ENCODE results near the gene IL17RA.

The IL17RA gene

DNA sequence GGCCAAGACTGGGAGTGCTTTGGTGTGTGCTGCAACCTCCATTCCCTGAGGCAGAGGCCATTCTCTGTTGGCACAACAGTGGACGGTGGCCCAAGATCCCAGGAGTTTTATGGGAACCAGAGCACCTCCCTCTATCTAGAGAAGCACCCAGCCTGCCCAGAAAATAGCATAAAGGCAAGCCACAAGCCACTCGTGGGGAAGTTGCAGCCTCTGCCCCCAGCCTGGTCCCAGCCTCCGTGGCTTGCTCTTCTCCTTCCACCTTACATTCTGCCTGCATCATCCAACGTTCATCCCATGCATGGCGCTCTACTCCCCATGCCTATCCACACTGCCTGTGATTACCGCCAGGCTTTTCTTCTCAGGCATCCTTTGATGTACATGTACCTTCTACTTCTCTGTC lies 15.8 kb downstream of the IL17RA start:
- Histone ChIP-seq H3F3A (ENCODE audit: low read depth) (peaks cover 8% of the 10 kb centered on the region; the same call in 1 of the 2 replicates), H3K9me2 (replicated peaks; ENCODE audit: low read depth, low read length) (no peaks in the 10 kb centered on the region), H4K20me1 (ENCODE audit: insufficient read depth, low read length, poor library complexity, severe bottlenecking) (peaks cover 6% of the 10 kb centered on the region), H3K9ac (ENCODE audit: low read depth, low read length, poor library complexity, severe bottlenecking) (no peak overlapping the region), H3K79me2 (ENCODE audit: insufficient read depth, low read length) (peaks cover 17% of the 10 kb centered on the region), H3K36me3 (ENCODE audit: insufficient read depth, low read length) (peaks cover 72% of the 10 kb centered on the region; the same call in 1 of the 2 replicates), H3K4me3 (ENCODE audit: low read length, poor library complexity, severe bottlenecking) (no peak overlapping the region), H2AFZ (ENCODE audit: low read length) (no peak overlapping the region), H3K4me1 (ENCODE audit: insufficient read depth, low read length, poor library complexity, severe bottlenecking) (peaks cover 29% of the 10 kb centered on the region), H3K4me2 (ENCODE audit: low read depth, low read length, poor library complexity, severe bottlenecking) (no peak overlapping the region), H3K9me3 (ENCODE audit: insufficient read depth, low read depth, low read length) (no peaks in the 10 kb centered on the region), H3K27me3 (ENCODE audit: insufficient read depth, low read length, poor library complexity, severe bottlenecking) (no peaks in the 10 kb centered on the region)
- no peak for TF ChIP-seq EZH2phosphoT487 (IDR thresholded peaks at IDR 0.05; ENCODE audit: borderline replicate concordance)
- TF ChIP-seq, protein P1, sequence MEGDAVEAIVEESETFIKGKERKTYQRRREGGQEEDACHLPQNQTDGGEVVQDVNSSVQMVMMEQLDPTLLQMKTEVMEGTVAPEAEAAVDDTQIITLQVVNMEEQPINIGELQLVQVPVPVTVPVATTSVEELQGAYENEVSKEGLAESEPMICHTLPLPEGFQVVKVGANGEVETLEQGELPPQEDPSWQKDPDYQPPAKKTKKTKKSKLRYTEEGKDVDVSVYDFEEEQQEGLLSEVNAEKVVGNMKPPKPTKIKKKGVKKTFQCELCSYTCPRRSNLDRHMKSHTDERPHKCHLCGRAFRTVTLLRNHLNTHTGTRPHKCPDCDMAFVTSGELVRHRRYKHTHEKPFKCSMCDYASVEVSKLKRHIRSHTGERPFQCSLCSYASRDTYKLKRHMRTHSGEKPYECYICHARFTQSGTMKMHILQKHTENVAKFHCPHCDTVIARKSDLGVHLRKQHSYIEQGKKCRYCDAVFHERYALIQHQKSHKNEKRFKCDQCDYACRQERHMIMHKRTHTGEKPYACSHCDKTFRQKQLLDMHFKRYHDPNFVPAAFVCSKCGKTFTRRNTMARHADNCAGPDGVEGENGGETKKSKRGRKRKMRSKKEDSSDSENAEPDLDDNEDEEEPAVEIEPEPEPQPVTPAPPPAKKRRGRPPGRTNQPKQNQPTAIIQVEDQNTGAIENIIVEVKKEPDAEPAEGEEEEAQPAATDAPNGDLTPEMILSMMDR (conservative IDR thresholded peaks at IDR 0.05; ENCODE audit: low read length), result no peak

DNA sequence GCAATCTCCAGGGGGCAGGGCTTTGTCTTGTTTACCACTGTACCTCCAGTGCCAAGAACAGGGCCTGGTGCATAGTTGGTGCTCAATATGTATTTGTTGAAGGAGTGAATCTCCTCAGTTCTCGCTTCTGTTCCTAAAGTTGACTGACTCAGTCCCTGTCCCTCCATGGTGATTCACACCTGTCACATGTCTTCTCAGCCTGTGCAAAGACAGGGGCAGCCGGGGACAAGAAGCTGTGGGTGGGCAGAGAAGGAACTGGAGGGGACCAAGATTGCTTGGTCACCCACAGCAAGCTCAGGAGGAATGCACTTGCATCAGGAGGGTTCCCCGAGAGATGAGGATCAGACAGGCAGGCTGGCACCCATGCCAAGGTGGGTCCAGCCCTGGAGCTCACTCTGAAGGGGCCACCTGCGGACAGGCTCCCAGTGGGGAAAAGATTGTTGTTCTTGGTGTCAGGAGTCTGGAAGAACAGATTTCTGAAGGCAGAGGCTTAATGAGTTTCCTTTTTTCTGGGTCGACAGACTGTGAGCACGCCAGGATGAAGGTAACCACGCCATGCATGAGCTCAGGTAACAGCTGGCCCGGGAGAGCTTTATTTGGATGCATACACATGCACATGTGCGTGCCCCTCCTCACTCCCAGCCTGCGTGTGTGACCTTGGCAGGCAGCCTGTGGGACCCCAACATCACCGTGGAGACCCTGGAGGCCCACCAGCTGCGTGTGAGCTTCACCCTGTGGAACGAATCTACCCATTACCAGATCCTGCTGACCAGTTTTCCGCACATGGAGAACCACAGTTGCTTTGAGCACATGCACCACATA lies 16.9 kb downstream of the IL17RA start:
- TF ChIP-seq, protein P1 (conservative IDR thresholded peaks at IDR 0.05; ENCODE audit: low read length), result no peak
- TF ChIP-seq EZH2phosphoT487 (IDR thresholded peaks at IDR 0.05; ENCODE audit: borderline replicate concordance), result no peak
- H2AFZ ChIP-seq (ENCODE audit: low read length), result no peak overlapping the region
- H3K36me3 ChIP-seq (ENCODE audit: insufficient read depth, low read length), result peaks cover 81% of the 10 kb centered on the region; the same call in 1 of the 2 replicates
- no peak overlapping the region for H3K4me3 ChIP-seq (ENCODE audit: low read length, poor library complexity, severe bottlenecking)
- no peaks in the 10 kb centered on the region for H3K27me3 ChIP-seq (ENCODE audit: insufficient read depth, low read length, poor library complexity, severe bottlenecking)
- H3F3A ChIP-seq (ENCODE audit: low read depth), result peaks cover 8% of the 10 kb centered on the region; the same call in 1 of the 2 replicates
- H3K79me2 ChIP-seq (ENCODE audit: insufficient read depth, low read length), result peaks cover 8% of the 10 kb centered on the region; the same call in 1 of the 2 replicates
- no peaks in the 10 kb centered on the region for H3K9me3 ChIP-seq (ENCODE audit: insufficient read depth, low read depth, low read length)
- no peaks in the 10 kb centered on the region for H4K20me1 ChIP-seq (ENCODE audit: insufficient read depth, low read length, poor library complexity, severe bottlenecking)
- peaks cover 26% of the 10 kb centered on the region for H3K4me1 ChIP-seq (ENCODE audit: insufficient read depth, low read length, poor library complexity, severe bottlenecking)
- H3K4me2 ChIP-seq (ENCODE audit: low read depth, low read length, poor library complexity, severe bottlenecking), result no peak overlapping the region
- H3K9me2 ChIP-seq (replicated peaks; ENCODE audit: low read depth, low read length), result no peaks in the 10 kb centered on the region
- H3K9ac ChIP-seq (ENCODE audit: low read depth, low read length, poor library complexity, severe bottlenecking), result no peak overlapping the region

DNA sequence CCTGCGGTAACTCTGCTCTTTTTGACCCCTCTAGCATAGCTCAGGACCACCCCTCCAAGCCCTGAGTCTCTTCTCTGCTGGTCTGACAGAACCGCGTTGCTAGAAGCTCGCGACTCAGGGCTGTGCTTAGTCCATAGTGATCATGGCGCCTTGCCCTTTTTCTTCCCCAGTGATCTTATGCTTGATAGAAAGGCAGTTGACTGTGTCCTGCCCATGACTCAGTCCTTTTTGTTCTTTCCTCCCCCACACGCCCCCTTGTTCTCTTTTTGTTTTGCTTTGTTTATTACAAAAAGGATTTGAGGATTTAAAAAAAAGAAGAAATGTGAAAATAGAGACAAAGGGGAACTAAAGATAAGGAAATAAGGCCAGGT lies 17.5 kb downstream of the IL17RA start:
- H3K4me1 ChIP-seq (ENCODE audit: insufficient read depth, low read length, poor library complexity, severe bottlenecking), result peaks cover 22% of the 10 kb centered on the region
- H3F3A ChIP-seq (ENCODE audit: low read depth), result peaks cover 8% of the 10 kb centered on the region; the same call in 1 of the 2 replicates
- TF ChIP-seq, protein P1 (conservative IDR thresholded peaks at IDR 0.05; ENCODE audit: low read length), result no peak
- no peak for TF ChIP-seq EZH2phosphoT487 (IDR thresholded peaks at IDR 0.05; ENCODE audit: borderline replicate concordance)
- no peak overlapping the region for H3K4me3 ChIP-seq (ENCODE audit: low read length, poor library complexity, severe bottlenecking)
- peaks cover 3% of the 10 kb centered on the region; the same call in 1 of the 2 replicates for H3K79me2 ChIP-seq (ENCODE audit: insufficient read depth, low read length)
- no peaks in the 10 kb centered on the region for H3K27me3 ChIP-seq (ENCODE audit: insufficient read depth, low read length, poor library complexity, severe bottlenecking)
- peaks cover 84% of the 10 kb centered on the region; the same call in 1 of the 2 replicates for H3K36me3 ChIP-seq (ENCODE audit: insufficient read depth, low read length)
- no peaks in the 10 kb centered on the region for H3K9me2 ChIP-seq (replicated peaks; ENCODE audit: low read depth, low read length)
- H3K9me3 ChIP-seq (ENCODE audit: insufficient read depth, low read depth, low read length), result no peaks in the 10 kb centered on the region
- H2AFZ ChIP-seq (ENCODE audit: low read length), result no peak overlapping the region
- no peaks in the 10 kb centered on the region for H4K20me1 ChIP-seq (ENCODE audit: insufficient read depth, low read length, poor library complexity, severe bottlenecking)
- no peak overlapping the region for H3K4me2 ChIP-seq (ENCODE audit: low read depth, low read length, poor library complexity, severe bottlenecking)
- H3K9ac ChIP-seq (ENCODE audit: low read depth, low read length, poor library complexity, severe bottlenecking), result no peak overlapping the region
